IPS-15b (cell line): Measurements from ENCODE around the gene DNM3.

Experiments
- H3K27me3 ChIP-seq: one replicate; pipeline ENCODE4 v1.6.1; 2013; ENCODE audit warnings: low read length; ENCODE audit not compliant: control insufficient read depth, insufficient read depth
- H3K36me3 ChIP-seq: one replicate; pipeline ENCODE4 v1.6.1; 2013; ENCODE audit warnings: low read length; ENCODE audit not compliant: control insufficient read depth, insufficient read depth
- H3K4me1 ChIP-seq: one replicate; pipeline ENCODE4 v1.6.1; 2013; ENCODE audit warnings: mild to moderate bottlenecking, low read length; ENCODE audit not compliant: control insufficient read depth, insufficient read depth
- H3K4me3 ChIP-seq: one replicate; pipeline ENCODE4 v1.5.1; 2013; ENCODE audit warnings: low read depth, low read length
- H3K9ac ChIP-seq: one replicate; pipeline ENCODE4 v1.6.1; 2013; ENCODE audit warnings: low read depth, mild to moderate bottlenecking, low read length
- H3K9me3 ChIP-seq: one replicate; pipeline ENCODE4 v1.6.1; 2013; ENCODE audit warnings: mild to moderate bottlenecking, low read length; ENCODE audit not compliant: control insufficient read depth, insufficient read depth

The DNM3 gene

GRCh38 chr1:172154551-172154950 lies 313.3 kb downstream of the DNM3 start:
- no peaks in the 10 kb centered on the region for H3K4me1 ChIP-seq
- H3K4me3 ChIP-seq: no peak overlapping the region
- no peaks in the 10 kb centered on the region for H3K9me3 ChIP-seq
- H3K9ac ChIP-seq: no peak overlapping the region
- H3K36me3 ChIP-seq: no peaks in the 10 kb centered on the region
- H3K27me3 ChIP-seq: no peaks in the 10 kb centered on the region

GRCh38 chr1:172155766-172156165 lies 314.5 kb downstream of the DNM3 start:
- Histone ChIP-seq H3K9me3 (no peaks in the 10 kb centered on the region), H3K9ac (no peak overlapping the region), H3K4me3 (no peak overlapping the region), H3K36me3 (no peaks in the 10 kb centered on the region), H3K27me3 (no peaks in the 10 kb centered on the region), H3K4me1 (no peaks in the 10 kb centered on the region)

- no peaks in the 10 kb centered on the region for H3K9me3 ChIP-seq
- no peaks in the 10 kb centered on the region for H3K27me3 ChIP-seq
- H3K4me3 ChIP-seq: no peak overlapping the region
- no peaks in the 10 kb centered on the region for H3K36me3 ChIP-seq
- no peak overlapping the region for H3K9ac ChIP-seq
- peaks cover 4% of the 10 kb centered on the region for H3K4me1 ChIP-seq
Measured at GRCh38 chr1:172162236-172162635, 320.9 kb downstream of the DNM3 start.

- Histone ChIP-seq H3K4me3 (no peak overlapping the region), H3K9me3 (no peaks in the 10 kb centered on the region), H3K27me3 (no peaks in the 10 kb centered on the region), H3K4me1 (peaks cover 4% of the 10 kb centered on the region), H3K36me3 (no peaks in the 10 kb centered on the region), H3K9ac (no peak overlapping the region)
Measured at GRCh38 chr1:172163498-172164215, 322.4 kb downstream of the DNM3 start.

GRCh38 chr1:172165403-172165802 lies 324.1 kb downstream of the DNM3 start:
- no peaks in the 10 kb centered on the region for H3K36me3 ChIP-seq
- no peaks in the 10 kb centered on the region for H3K27me3 ChIP-seq
- no peak overlapping the region for H3K4me3 ChIP-seq
- no peak overlapping the region for H3K9ac ChIP-seq
- H3K9me3 ChIP-seq: no peaks in the 10 kb centered on the region
- H3K4me1 ChIP-seq: peaks cover 4% of the 10 kb centered on the region

GRCh38 chr1:172167796-172168596 lies 326.7 kb downstream of the DNM3 start:
- Histone ChIP-seq H3K4me1 (peaks cover 4% of the 10 kb centered on the region), H3K4me3 (no peak overlapping the region), H3K9me3 (no peaks in the 10 kb centered on the region), H3K36me3 (no peaks in the 10 kb centered on the region), H3K9ac (no peak overlapping the region), H3K27me3 (no peaks in the 10 kb centered on the region)

GRCh38 chr1:172168597-172168872 lies 327.2 kb downstream of the DNM3 start:
- Histone ChIP-seq H3K36me3 (no peaks in the 10 kb centered on the region), H3K9me3 (no peaks in the 10 kb centered on the region), H3K4me3 (no peak overlapping the region), H3K4me1 (peaks cover 4% of the 10 kb centered on the region), H3K27me3 (no peaks in the 10 kb centered on the region), H3K9ac (no peak overlapping the region)

- H3K9me3 ChIP-seq: no peaks in the 10 kb centered on the region
- H3K9ac ChIP-seq: no peak overlapping the region
- no peak overlapping the region for H3K4me3 ChIP-seq
- H3K36me3 ChIP-seq: no peaks in the 10 kb centered on the region
- peaks cover 3% of the 10 kb centered on the region for H3K4me1 ChIP-seq
- H3K27me3 ChIP-seq: no peaks in the 10 kb centered on the region
Measured at GRCh38 chr1:172169836-172170235, 328.5 kb downstream of the DNM3 start.

- no peaks in the 10 kb centered on the region for H3K27me3 ChIP-seq
- no peaks in the 10 kb centered on the region for H3K9me3 ChIP-seq
- no peaks in the 10 kb centered on the region for H3K36me3 ChIP-seq
- no peak overlapping the region for H3K9ac ChIP-seq
- no peak overlapping the region for H3K4me3 ChIP-seq
- no peaks in the 10 kb centered on the region for H3K4me1 ChIP-seq
Measured at GRCh38 chr1:172172352-172172831, 331.1 kb downstream of the DNM3 start.

- H3K4me1 ChIP-seq: no peaks in the 10 kb centered on the region
- no peaks in the 10 kb centered on the region for H3K9me3 ChIP-seq
- no peaks in the 10 kb centered on the region for H3K36me3 ChIP-seq
- no peaks in the 10 kb centered on the region for H3K27me3 ChIP-seq
- H3K4me3 ChIP-seq: no peak overlapping the region
- no peak overlapping the region for H3K9ac ChIP-seq
Measured at GRCh38 chr1:172176206-172176605, 334.9 kb downstream of the DNM3 start.

GRCh38 chr1:172177849-172178248 lies 336.6 kb downstream of the DNM3 start:
- H3K36me3 ChIP-seq: no peaks in the 10 kb centered on the region
- H3K4me1 ChIP-seq: no peaks in the 10 kb centered on the region
- no peaks in the 10 kb centered on the region for H3K27me3 ChIP-seq
- no peak overlapping the region for H3K4me3 ChIP-seq
- no peak overlapping the region for H3K9ac ChIP-seq
- H3K9me3 ChIP-seq: no peaks in the 10 kb centered on the region

GRCh38 chr1:172178886-172179285 lies 337.6 kb downstream of the DNM3 start:
- Histone ChIP-seq H3K4me3 (no peak overlapping the region), H3K36me3 (no peaks in the 10 kb centered on the region), H3K4me1 (no peaks in the 10 kb centered on the region), H3K9me3 (no peaks in the 10 kb centered on the region), H3K27me3 (no peaks in the 10 kb centered on the region), H3K9ac (no peak overlapping the region)
